Activated T-helper 17 cell treated with anti-CD3 and anti-CD28 coated beads, Interleukin-2, amount 50 U/mL, for 72 hours (primary cell): ENCODE results near the gene CALR. TPM values are rescaled to one million over a fixed set of nuclear protein-coding genes. Genes with fewer than 3 reads are reported as not detected.
A peak's percentile ranks its signal among the peaks of the same experiment; 100 is the strongest.
"Not testable (repeated sequence)": the region's sequence is repeated elsewhere in the genome, so short reads cannot be mapped to it uniquely, and the experiment has no call there.

Source experiments
- ATAC-seq: fragments of 150-1000 bp; cut with Tn5 transposase; replicated peaks from 2 replicates; pipeline ENCODE4 v1.10.0; 2021; ENCODE audit warnings: mild to moderate bottlenecking, moderate library complexity
- H3K27ac Mint-ChIP-seq: one replicate; pipeline ENCODE4 v1.8.0; 2022; ENCODE audit warnings: mixed read lengths
- H3K27me3 Mint-ChIP-seq: one replicate; pipeline ENCODE4 v1.8.0; 2022; ENCODE audit warnings: mixed read lengths
- H3K36me3 Mint-ChIP-seq: one replicate; pipeline ENCODE4 v1.8.0; 2022; ENCODE audit warnings: low read depth, mild to moderate bottlenecking, mixed read lengths
- H3K4me1 Mint-ChIP-seq: one replicate; pipeline ENCODE4 v1.8.0; 2022; ENCODE audit warnings: mixed read lengths
- H3K4me3 Mint-ChIP-seq: one replicate; pipeline ENCODE4 v1.8.0; 2022; ENCODE audit warnings: mild to moderate bottlenecking, mixed read lengths
- H3K9me3 Mint-ChIP-seq: one replicate; pipeline ENCODE4 v1.8.0; 2022; ENCODE audit warnings: mixed read lengths
- total RNA-seq, 2 donors: library from RNA; stranded (reverse); gene quantifications; one replicate each; pipeline ENCODE4 v1.2.3, GENCODE V29; 2022

CALR gene
- 100 to 1,000 TPM; 502 to 770 TPM for total RNA-seq

GRCh38 chr19:12937927-12938778 lies at the start of gene CALR:
CALR (plus strand) TSS chr19:12938609; CDS start chr19:12938680, 71 bp downstream.
- no peaks in the 10 kb centered on the region for H3K27me3 Mint-ChIP-seq
- H3K36me3 Mint-ChIP-seq, result peaks cover 58% of the 10 kb centered on the region
- H3K27ac Mint-ChIP-seq, result peak within 1 kb of the TSS; percentile 95
- no peaks in the 10 kb centered on the region for H3K9me3 Mint-ChIP-seq
- H3K4me3 Mint-ChIP-seq, result peak within 1 kb of the TSS; percentile 97
- H3K4me1 Mint-ChIP-seq, result peaks cover 9% of the 10 kb centered on the region
- peak; percentile 93 for ATAC-seq

- H3K27ac Mint-ChIP-seq, result peak overlapping the region; percentile 95
- H3K36me3 Mint-ChIP-seq, result peaks cover 32% of the 10 kb centered on the region
- H3K4me1 Mint-ChIP-seq, H3K9me3 Mint-ChIP-seq, H3K27me3 Mint-ChIP-seq, ATAC-seq: not testable (repeated sequence)
- H3K4me3 Mint-ChIP-seq, result peak overlapping the region; percentile 98
These were observed 48.1 kb upstream of the CALR start for GRCh38 chr19:12890299-12890786.

- peaks cover 9% of the 10 kb centered on the region for H3K4me1 Mint-ChIP-seq
- peak; percentile 97 for ATAC-seq
- H3K27ac Mint-ChIP-seq, result peak within 1 kb of the TSS; percentile 95
- H3K4me3 Mint-ChIP-seq, result peak within 1 kb of the TSS; percentile 98
- H3K27me3 Mint-ChIP-seq, result no peaks in the 10 kb centered on the region
- H3K9me3 Mint-ChIP-seq, result no peaks in the 10 kb centered on the region
- peaks cover 38% of the 10 kb centered on the region for H3K36me3 Mint-ChIP-seq
These were observed 47.4 kb upstream of the CALR start, which contains the start of gene GCDH for GRCh38 chr19:12890787-12891552. GCDH (plus strand) TSS chr19:12891160; CDS start chr19:12891305, 145 bp downstream.

DNA sequence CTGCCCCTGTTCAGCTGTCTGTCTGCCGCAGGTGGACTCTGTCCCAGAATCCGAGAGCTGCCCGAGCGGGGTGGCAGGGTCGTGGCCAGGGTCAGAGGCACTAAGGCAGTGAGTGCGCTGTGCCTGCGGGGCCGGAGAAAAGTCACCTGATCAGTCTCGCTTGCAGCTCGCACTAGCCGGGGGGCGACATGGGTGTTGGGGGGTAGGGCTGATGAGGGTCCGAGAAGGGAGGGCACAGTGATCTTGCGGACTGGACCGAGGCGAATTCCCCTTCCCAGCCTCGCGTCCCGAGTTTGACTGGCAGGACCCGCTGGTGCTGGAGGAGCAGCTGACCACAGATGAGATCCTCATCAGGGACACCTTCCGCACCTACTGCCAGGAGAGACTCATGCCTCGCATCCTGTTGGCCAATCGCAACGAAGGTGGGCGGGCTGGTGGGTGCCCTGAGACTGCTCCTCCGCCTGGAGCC lies 46.8 kb upstream of the CALR start:
- Mint-ChIP-seq H3K27ac (peak overlapping the region; percentile 95), H3K4me3 (peak overlapping the region; percentile 98), H3K27me3 (no peaks in the 10 kb centered on the region), H3K4me1 (peaks cover 9% of the 10 kb centered on the region), H3K36me3 (peaks cover 44% of the 10 kb centered on the region), H3K9me3 (no peaks in the 10 kb centered on the region)
- no peak for ATAC-seq

- Mint-ChIP-seq H3K4me3 (peak overlapping the region; percentile 32), H3K27ac (no peak overlapping the region), H3K36me3 (peaks cover 60% of the 10 kb centered on the region), H3K4me1 (peaks cover 9% of the 10 kb centered on the region), H3K9me3 (no peaks in the 10 kb centered on the region), H3K27me3 (no peaks in the 10 kb centered on the region)
- no peak for ATAC-seq
These were observed 44.8 kb upstream of the CALR start for GRCh38 chr19:12893582-12893981.

DNA sequence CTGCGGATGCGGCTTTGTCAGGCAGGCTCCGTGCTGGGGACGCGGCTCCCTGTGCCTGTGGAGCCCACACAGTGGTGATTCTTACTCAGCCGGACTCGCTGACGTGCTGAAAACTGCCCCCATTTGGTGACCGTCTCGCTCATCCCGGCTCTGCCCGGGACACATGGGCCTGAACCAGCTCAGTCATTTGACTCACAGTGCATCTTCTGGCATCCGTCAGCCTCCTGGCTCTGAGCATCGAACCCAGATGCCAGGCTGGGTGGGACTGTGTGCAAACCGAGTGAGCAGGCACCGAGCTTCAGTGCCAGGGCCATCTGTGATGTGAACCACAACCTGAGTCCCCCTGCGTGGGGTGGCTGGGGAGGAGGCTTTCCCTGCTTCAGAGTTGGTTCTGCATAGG lies 41.9 kb upstream of the CALR start:
- H3K36me3 Mint-ChIP-seq, result peaks cover 72% of the 10 kb centered on the region
- H3K4me1 Mint-ChIP-seq, result no peaks in the 10 kb centered on the region
- no peaks in the 10 kb centered on the region for H3K27me3 Mint-ChIP-seq
- H3K27ac Mint-ChIP-seq, result no peak overlapping the region
- H3K9me3 Mint-ChIP-seq, result no peaks in the 10 kb centered on the region
- H3K4me3 Mint-ChIP-seq, result no peak overlapping the region
- ATAC-seq, result no peak

- H3K9me3 Mint-ChIP-seq, result no peaks in the 10 kb centered on the region
- H3K4me1 Mint-ChIP-seq, result no peaks in the 10 kb centered on the region
- no peak overlapping the region for H3K4me3 Mint-ChIP-seq
- peak; percentile 95 for ATAC-seq
- peaks cover 52% of the 10 kb centered on the region for H3K36me3 Mint-ChIP-seq
- no peaks in the 10 kb centered on the region for H3K27me3 Mint-ChIP-seq
- peak overlapping the region; percentile 73 for H3K27ac Mint-ChIP-seq
These were observed 38.4 kb upstream of the CALR start for GRCh38 chr19:12899891-12900518.

DNA sequence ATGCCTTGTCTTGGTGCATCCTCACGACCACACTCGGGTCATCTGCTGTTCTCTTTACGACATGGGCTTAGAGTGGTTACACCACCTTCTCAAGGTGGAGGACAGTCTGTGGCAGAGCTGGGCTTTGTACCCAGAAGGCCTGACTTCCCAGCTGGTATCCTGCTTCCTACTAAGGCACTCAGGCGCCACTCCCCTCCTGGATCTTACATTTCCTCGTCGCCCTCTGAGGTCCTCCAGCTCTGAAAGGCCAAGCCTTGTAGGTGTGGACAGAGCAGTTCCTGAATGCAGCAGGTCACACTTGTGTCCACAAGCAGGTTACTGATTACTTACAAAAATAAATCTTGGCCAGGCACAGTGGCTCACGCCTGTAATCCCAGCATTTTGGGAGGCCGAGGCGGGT lies 31.2 kb upstream of the CALR start:
- ATAC-seq, result no peak
- Mint-ChIP-seq H3K9me3 (no peaks in the 10 kb centered on the region), H3K27ac (no peak overlapping the region), H3K36me3 (peaks cover 4% of the 10 kb centered on the region), H3K27me3 (no peaks in the 10 kb centered on the region), H3K4me3 (no peak overlapping the region), H3K4me1 (no peaks in the 10 kb centered on the region)

- H3K36me3 Mint-ChIP-seq, result no peaks in the 10 kb centered on the region
- H3K9me3 Mint-ChIP-seq, result no peaks in the 10 kb centered on the region
- no peaks in the 10 kb centered on the region for H3K27me3 Mint-ChIP-seq
- ATAC-seq, result no peak
- no peak overlapping the region for H3K4me3 Mint-ChIP-seq
- H3K27ac Mint-ChIP-seq, result peak overlapping the region; percentile 7
- H3K4me1 Mint-ChIP-seq, result peaks cover 8% of the 10 kb centered on the region
These were observed 25.8 kb upstream of the CALR start for GRCh38 chr19:12912571-12912970.

GRCh38 chr19:12913011-12913561 lies 25.3 kb upstream of the CALR start:
- Mint-ChIP-seq H3K27ac (peak overlapping the region; percentile 85), H3K9me3 (no peaks in the 10 kb centered on the region), H3K36me3 (no peaks in the 10 kb centered on the region), H3K4me1 (peaks cover 8% of the 10 kb centered on the region), H3K27me3 (no peaks in the 10 kb centered on the region), H3K4me3 (no peak overlapping the region)
- ATAC-seq, result no peak

GRCh38 chr19:12913851-12914690 lies 24.3 kb upstream of the CALR start:
- Mint-ChIP-seq H3K9me3 (no peaks in the 10 kb centered on the region), H3K27ac (peak overlapping the region; percentile 85), H3K27me3 (no peaks in the 10 kb centered on the region), H3K4me3 (peak overlapping the region; percentile 63), H3K36me3 (peaks cover 3% of the 10 kb centered on the region), H3K4me1 (peaks cover 10% of the 10 kb centered on the region)
- ATAC-seq, result peak; percentile 74

DNA sequence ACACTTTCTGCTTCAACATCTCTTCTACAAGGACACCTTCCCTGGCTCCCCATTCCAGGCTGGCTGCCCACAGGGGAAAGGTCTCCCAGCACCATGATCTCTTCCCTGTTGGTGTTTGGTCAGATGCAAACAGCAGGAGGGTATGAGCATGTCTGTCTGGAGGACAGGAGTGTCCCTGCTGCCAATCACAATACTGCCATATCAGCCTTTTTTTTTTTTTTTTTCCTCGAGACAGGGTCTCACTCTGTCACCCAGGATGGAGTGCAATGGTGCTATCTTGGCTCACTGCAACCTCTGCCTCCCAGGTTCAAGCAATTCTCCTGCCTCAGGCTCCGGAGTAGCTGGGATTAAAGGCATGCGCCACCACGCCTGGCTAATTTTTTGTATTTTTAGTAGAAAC lies 22.5 kb upstream of the CALR start:
- not testable (repeated sequence) for H3K36me3 Mint-ChIP-seq, H3K9me3 Mint-ChIP-seq, H3K27me3 Mint-ChIP-seq, H3K27ac Mint-ChIP-seq, ATAC-seq, H3K4me3 Mint-ChIP-seq
- H3K4me1 Mint-ChIP-seq, result peaks cover 16% of the 10 kb centered on the region

DNA sequence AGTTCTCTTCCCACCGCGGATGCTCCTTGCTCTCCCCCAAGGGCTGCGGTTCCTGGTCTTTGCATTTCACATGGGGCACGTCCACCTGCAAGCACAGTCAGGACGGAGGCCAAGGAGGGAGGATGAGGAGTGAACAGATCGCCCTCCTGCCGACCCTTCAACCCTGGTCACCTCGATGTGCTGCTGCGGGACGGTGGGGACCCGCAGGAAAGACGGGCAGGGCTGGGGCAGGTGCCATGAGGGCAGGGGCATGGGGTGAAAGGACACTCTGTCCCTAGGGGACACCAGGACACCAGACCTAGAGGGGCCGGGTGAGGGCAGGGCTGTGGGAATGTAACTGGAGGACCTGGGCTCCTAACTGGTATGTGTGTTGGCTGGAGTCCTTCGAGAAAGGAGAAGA lies 20.2 kb upstream of the CALR start:
- peak overlapping the region; percentile 77 for H3K4me3 Mint-ChIP-seq
- peaks cover 16% of the 10 kb centered on the region for H3K4me1 Mint-ChIP-seq
- no peak for ATAC-seq
- H3K36me3 Mint-ChIP-seq, result peaks cover 20% of the 10 kb centered on the region
- peak overlapping the region; percentile 89 for H3K27ac Mint-ChIP-seq
- H3K9me3 Mint-ChIP-seq, result no peaks in the 10 kb centered on the region
- no peaks in the 10 kb centered on the region for H3K27me3 Mint-ChIP-seq
